Type B pancreatic cell (in vitro differentiated cells): ENCODE data around the gene MFSD2A. TPM values are rescaled to one million over a fixed set of nuclear protein-coding genes. Genes with fewer than 3 reads are reported as not detected.

Source experiments
- DNase-seq: peaks from one replicate; pipeline ENCODE4 v3.0.0; 2021; ENCODE audit warnings: mixed read lengths; ENCODE audit not compliant: unreplicated experiment; ENCODE audit errors: extremely low spot score
- H3K27ac Mint-ChIP-seq: 2 replicates; pipeline ENCODE4 v1.8.0; 2021; ENCODE audit warnings: mild to moderate bottlenecking, mixed read lengths
- H3K27me3 Mint-ChIP-seq: 2 replicates; pipeline ENCODE4 v1.8.0; 2021; ENCODE audit warnings: mixed read lengths
- H3K36me3 Mint-ChIP-seq: 2 replicates; pipeline ENCODE4 v1.8.0; 2021; ENCODE audit warnings: mixed read lengths
- H3K4me1 Mint-ChIP-seq: one replicate; pipeline ENCODE4 v1.8.0; 2021; ENCODE audit warnings: mixed read lengths; ENCODE audit not compliant: unreplicated experiment
- H3K4me3 Mint-ChIP-seq: 2 replicates; pipeline ENCODE4 v1.8.0; 2021; ENCODE audit warnings: mild to moderate bottlenecking, mixed read lengths
- H3K9me3 Mint-ChIP-seq: 2 replicates; pipeline ENCODE4 v1.8.0; 2021; ENCODE audit warnings: mixed read lengths
- CTCF ChIP-seq: fragments of 200-600 bp; sonication (generic); conservative IDR thresholded peaks from 2 replicates; pipeline ENCODE4 v1.5.0; 2021; ENCODE audit warnings: antibody characterized with exemption, mild to moderate bottlenecking
- total RNA-seq: library from RNA; stranded (reverse); gene quantifications from 2 replicates; pipeline ENCODE4 v1.2.1, GENCODE V29; 2021; ENCODE audit warnings: low replicate concordance

MFSD2A gene
- total RNA-seq, 1 donor from 2014 or later = 6.1 TPM

GRCh38 chr1:39936724-39937491 is 18.0 kb upstream of the MFSD2A start:
- DNase-seq = no peak
- no peak overlapping the region for H3K27ac Mint-ChIP-seq
- no peaks in the 10 kb centered on the region for H3K9me3 Mint-ChIP-seq
- H3K4me3 Mint-ChIP-seq = no peak overlapping the region
- H3K4me1 Mint-ChIP-seq = no peaks in the 10 kb centered on the region
- peaks cover 3% of the 10 kb centered on the region for H3K27me3 Mint-ChIP-seq
- TF ChIP-seq CTCF = no peak
- H3K36me3 Mint-ChIP-seq = no peaks in the 10 kb centered on the region

GRCh38 chr1:39938856-39939255 is 16.1 kb upstream of the MFSD2A start:
- DNase-seq = no peak
- Mint-ChIP-seq H3K36me3 (no peaks in the 10 kb centered on the region), H3K27ac (no peak overlapping the region), H3K9me3 (no peaks in the 10 kb centered on the region), H3K4me1 (no peaks in the 10 kb centered on the region), H3K27me3 (peaks cover 13% of the 10 kb centered on the region), H3K4me3 (no peak overlapping the region)
- TF ChIP-seq CTCF = no peak

GRCh38 chr1:39940253-39940652 is 14.7 kb upstream of the MFSD2A start:
- Mint-ChIP-seq H3K36me3 (no peaks in the 10 kb centered on the region), H3K27ac (no peak overlapping the region), H3K4me3 (no peak overlapping the region), H3K27me3 (peaks cover 13% of the 10 kb centered on the region), H3K4me1 (no peaks in the 10 kb centered on the region), H3K9me3 (no peaks in the 10 kb centered on the region)
- no peak for TF ChIP-seq CTCF
- no peak for DNase-seq

- no peak for DNase-seq
- no peaks in the 10 kb centered on the region for H3K4me1 Mint-ChIP-seq
Observed at GRCh38 chr1:39940980-39941871, 13.7 kb upstream of the MFSD2A start.

More at GRCh38 chr1:39940980-39941871, 13.7 kb upstream of the MFSD2A start:
- no peak for TF ChIP-seq CTCF
- Mint-ChIP-seq H3K27ac (no peak overlapping the region), H3K4me3 (no peak overlapping the region), H3K27me3 (peaks cover 13% of the 10 kb centered on the region), H3K9me3 (no peaks in the 10 kb centered on the region), H3K36me3 (no peaks in the 10 kb centered on the region)
